HG02840 (cell line): ENCODE data around the gene LTV1.

Experiments
- ATAC-seq: cut with Tn5 transposase; IDR thresholded peaks from one replicate; pipeline ENCODE4 v1.9.1; 2021; ENCODE audit warnings: mild to moderate bottlenecking, moderate library complexity, moderate number of reproducible peaks; ENCODE audit not compliant: unreplicated experiment, low FRiP score

The LTV1 gene

GRCh38 chr6:143884216-143884900 is 41.2 kb downstream of the LTV1 start:
- no peak for ATAC-seq

GRCh38 chr6:143885116-143885515 is 42.0 kb downstream of the LTV1 start:
- ATAC-seq: no peak

GRCh38 chr6:143894655-143895054 is 51.5 kb downstream of the LTV1 start:
- no peak for ATAC-seq

- ATAC-seq: no peak
These were observed 53.2 kb downstream of the LTV1 start for GRCh38 chr6:143896126-143896860.

- no peak for ATAC-seq
These were observed 57.2 kb downstream of the LTV1 start for GRCh38 chr6:143900358-143900757.

- ATAC-seq: peak; percentile 97
These were observed 59.0 kb downstream of the LTV1 start for GRCh38 chr6:143901885-143902750.

GRCh38 chr6:143902827-143903226 is 59.7 kb downstream of the LTV1 start:
- ATAC-seq: no peak

GRCh38 chr6:143911028-143911427 is 67.9 kb downstream of the LTV1 start:
- no peak for ATAC-seq

GRCh38 chr6:143912671-143913070 is 69.5 kb downstream of the LTV1 start:
- no peak for ATAC-seq
